ENCODE measurements around the gene AUP1.

Gene AUP1

DNA sequence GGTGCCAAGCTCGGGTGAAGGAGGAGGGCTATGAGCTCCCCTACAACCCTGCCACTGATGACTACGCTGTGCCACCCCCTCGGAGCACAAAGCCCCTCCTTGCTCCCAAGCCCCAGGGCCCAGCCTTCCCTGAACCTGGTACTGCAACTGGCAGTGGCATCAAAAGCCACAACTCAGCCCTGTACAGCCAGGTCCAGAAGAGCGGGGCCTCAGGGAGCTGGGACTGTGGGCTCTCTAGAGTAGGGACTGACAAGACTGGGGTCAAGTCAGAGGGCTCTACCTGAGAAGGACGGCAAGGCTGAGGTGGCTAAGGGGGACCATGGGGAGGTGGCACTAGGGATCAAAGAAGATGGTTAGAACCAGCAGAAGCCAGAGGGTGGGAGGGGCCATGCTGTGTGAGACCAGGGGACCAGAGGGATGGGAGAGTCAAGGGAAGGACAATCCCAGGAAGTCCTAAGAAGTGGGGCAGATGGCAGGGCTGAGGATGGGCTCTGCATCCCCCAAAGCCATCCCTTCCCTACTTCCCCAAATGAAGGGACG, 27.4 kb upstream of the AUP1 start:
- no peak for DNase-seq

DNA sequence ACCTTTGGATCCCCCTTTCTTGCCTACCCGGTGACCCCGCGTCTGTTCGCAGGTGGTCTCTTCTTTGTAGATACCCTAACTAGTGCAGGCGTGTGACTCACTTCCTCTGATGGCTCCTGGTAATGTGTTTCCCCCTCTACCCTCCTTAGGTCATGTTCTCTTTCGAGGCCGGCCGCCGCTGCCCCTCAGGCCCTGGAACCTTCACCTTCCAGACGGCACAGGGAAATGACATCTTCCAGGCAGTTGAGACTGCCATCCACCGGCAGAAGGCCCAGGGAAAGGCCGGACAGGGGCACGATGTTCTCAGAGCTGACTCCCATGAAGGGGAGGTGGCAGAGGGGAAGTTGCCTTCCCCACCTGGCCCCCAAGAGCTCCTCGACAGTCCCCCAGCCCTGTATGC, 26.7 kb upstream of the AUP1 start:
- DNase-seq: no peak

DNA sequence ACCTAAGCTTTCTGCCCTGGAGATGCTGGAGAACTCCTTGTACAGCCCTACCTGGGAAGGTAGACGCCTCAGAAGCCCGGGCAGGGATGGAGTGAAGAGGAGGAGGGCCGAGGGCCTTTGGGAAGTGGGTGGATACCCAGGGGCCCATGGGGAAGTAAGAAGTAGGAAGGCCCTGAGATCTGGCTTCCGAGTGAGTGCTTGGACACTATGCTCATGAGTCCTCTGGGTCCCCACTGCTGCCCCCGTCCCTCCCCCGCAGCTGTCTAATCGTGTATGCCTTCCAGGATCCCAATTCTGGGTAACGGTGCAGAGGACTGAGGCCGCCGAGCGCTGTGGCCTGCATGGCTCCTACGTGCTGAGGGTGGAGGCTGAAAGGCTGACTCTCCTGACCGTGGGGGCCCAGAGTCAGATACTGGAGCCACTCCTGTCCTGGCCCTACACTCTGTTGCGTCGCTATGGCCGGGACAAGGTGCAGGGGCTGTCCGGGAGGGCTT, 26.2 kb upstream of the AUP1 start:
- no peak for DNase-seq

DNA sequence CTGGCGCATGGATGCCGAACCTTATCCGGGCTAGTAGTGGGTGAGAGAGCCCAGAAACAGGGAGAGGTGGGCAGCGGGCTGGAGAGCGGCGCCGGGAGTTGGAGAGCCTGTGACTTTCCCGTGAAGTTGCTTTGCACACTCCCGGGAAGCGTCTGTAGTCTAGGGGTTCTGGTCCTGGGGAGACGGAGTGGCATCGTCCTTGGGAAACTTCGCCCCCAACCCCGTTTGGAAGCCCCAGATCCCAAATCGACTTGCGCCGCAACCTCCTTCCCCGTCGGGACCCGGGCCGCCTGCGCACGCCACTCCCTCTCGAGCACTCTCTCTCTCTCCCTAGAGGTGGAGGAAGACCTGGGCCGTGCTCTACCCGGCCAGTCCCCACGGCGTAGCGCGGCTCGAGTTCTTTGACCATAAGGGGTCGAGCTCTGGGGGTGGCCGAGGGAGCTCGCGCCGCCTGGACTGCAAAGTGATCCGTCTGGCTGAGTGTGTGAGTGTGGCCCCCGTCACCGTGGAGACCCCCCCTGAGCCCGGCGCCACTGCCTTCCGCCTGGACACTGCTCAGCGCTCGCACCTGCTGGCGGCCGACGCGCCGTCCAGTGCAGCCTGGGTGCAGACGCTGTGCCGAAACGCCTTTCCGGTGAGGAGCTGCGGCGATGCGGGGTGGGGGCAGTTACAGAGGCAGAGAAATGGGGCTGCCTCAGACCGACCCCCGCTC, 25.5 kb upstream of the AUP1 start:
- no peak for DNase-seq

DNA sequence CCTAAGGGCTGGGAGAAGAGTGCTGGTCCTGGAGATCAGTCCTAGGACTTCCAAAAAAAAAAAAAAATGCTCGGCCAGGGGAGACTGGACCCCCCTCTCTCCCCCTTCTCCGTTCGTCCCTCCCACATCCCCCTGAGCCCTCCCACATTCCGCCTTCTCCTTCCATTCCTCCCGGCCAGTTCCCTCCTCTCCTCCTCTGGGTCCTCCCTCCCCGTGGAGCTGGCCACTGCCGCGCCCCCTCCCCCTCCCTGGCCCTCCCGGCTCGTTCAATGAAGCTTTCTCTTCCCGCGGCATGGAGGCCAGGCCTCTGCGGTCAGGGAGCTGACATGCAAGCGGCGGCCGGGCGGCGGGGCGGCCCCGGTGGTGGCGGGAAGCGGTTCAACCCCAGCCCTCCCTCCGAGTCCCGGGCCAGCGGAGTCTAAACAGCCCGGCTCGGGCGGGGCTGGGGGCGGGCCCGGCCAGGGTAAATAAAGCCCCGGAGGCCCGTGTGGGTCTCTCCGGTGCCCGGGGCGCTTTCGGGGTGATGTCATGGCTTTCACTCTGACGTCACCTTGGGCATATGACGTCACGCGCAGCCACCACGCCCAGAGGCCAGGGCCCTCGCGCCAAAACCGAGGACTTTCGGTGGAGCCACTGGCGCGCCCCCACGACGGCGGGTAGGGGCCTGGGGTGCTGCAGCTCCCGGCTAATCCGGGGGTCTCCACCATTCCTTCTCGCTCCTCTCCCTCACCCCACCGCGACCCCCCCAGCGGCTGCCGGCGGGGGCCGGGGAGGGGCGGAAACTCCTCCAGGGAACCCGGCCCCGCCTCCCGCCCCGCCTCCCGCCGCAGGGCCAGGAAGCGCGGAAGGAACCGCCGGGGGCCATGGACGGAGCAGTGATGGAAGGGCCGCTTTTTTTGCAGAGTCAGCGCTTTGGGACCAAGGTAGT, 24.6 kb upstream of the AUP1 start, which contains the start of the genes DOK1 and LOXL3:
Gene DOK1, plus strand, starts transcription at position 829 of the 928 bp plus-strand sequence. Its CDS starts 35 bp downstream, at position 864.
Gene LOXL3, minus strand, starts transcription at position 51 of the 928 bp plus-strand sequence. CDS start 1,308 bp downstream, outside the sequence.
- DNase-seq: no peak

GRCh38 chr2:74552914-74553811, 23.7 kb upstream of the AUP1 start:
- no peak for DNase-seq

- DNase-seq: no peak
These were observed 22.7 kb upstream of the AUP1 start for GRCh38 chr2:74551942-74552913.

GRCh38 chr2:74551530-74551929, 22.0 kb upstream of the AUP1 start:
- no peak for DNase-seq

DNA sequence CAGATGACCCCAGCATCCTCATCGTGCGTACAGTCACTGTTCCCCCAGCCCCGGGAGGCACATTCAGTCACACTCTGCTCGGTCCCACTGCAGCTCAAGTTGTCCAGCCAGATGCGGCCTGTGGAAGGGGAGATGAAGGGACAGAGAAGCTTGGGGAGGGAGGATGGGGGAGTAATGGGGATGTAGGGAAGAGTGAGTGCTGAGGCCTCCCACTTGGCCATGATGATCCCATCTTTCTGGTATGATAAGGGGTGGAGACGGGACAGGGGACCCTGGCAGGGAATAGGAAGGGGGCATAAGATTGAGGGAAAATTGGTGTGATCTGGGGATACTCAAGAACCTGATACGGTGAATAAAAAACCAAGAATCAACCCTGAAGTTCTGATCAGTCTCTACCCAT, 20.7 kb upstream of the AUP1 start:
- DNase-seq: no peak

DNA sequence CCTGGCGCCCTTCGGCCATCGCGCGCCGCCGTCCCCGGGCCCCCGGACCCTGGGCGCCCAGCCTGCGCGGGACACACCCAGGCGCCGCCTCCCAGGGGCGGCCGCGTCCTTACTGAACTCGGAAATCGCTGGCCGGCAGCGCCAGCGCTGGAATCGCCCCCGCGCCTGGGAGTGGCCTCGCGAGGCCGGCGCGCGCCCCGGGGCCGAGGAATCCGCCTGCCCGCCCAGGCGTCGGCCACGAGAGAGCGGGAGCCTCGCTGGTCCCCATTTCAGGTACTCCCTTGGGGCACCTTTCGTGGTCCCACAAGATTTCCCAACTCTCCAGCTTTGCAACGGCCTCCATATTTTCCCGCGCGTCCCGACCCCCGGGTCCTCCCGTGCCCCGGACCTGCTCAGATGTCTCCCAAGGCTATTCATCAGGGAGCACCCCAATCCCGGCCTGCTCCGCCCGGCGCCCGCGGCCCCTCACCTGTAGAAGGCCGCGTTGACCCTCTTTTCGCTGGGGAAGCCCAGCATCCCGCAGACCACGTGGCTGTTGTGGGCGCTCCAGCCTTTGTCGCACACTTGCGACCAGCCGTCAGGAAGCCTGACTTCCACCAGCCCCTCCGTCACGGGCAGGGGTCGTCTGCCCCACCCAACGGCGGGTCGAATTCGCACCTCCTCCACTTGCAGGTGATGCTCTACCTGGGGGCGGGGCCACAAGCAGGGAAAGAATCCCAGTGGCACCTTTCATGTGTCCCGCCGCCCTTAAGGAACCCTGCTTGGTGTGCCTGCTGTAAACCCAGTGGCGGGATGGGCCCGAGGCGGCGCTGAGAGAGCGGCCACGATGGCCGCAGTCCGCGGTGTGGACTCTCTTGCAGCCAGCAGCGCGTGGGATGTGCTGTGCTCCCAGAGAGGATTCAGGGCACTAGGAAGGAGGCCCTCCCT, 19.7 kb upstream of the AUP1 start:
- DNase-seq: no peak

GRCh38 chr2:74548285-74548899, 18.9 kb upstream of the AUP1 start:
- DNase-seq: no peak

DNA sequence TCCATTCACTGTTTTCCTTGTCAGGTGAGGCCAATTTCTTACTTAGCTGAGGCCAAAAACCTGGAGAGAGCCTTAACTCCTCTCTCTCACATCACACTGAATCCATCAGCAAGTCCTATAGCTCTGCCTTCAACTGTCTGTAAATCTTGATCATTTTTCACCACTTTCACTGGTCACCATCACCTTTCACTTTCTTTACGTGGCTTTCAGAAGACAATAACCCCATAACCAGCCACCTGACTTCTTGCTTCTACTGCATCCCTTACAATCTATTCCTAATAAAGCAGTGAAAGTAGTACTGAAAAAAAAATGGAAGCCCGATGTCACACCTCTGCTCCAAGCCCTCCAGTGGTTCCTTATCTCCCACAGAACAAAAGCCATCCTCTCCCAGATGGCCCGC, 16.5 kb upstream of the AUP1 start:
- no peak for DNase-seq

- DNase-seq: no peak
These were observed 15.1 kb upstream of the AUP1 start for GRCh38 chr2:74544634-74545033.

DNA sequence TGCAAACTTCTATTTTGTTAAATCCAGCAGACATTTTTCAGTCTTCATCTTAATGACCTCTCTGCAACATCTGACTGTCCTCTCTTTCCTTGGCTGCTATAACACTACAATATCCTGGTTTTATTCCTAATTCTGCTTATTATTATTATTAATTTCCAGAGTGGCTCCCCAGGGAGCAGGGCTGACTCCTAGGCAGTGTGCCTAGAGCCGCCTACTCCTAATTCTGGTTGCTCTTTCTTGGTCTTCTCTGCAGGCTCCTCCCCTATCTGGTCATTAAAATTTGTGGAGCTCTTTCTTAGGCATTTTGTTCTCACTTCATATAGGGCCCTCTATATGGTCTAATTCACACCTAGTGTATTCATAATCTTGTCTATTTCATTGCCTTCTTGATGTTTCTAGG, 13.5 kb upstream of the AUP1 start:
- DNase-seq: no peak

GRCh38 chr2:74540291-74540690, 10.8 kb upstream of the AUP1 start:
- no peak for DNase-seq

GRCh38 chr2:74538881-74539339, 9.4 kb upstream of the AUP1 start:
- DNase-seq: no peak

- no peak for DNase-seq
These were observed 7.6 kb upstream of the AUP1 start for GRCh38 chr2:74537140-74537539.

DNA sequence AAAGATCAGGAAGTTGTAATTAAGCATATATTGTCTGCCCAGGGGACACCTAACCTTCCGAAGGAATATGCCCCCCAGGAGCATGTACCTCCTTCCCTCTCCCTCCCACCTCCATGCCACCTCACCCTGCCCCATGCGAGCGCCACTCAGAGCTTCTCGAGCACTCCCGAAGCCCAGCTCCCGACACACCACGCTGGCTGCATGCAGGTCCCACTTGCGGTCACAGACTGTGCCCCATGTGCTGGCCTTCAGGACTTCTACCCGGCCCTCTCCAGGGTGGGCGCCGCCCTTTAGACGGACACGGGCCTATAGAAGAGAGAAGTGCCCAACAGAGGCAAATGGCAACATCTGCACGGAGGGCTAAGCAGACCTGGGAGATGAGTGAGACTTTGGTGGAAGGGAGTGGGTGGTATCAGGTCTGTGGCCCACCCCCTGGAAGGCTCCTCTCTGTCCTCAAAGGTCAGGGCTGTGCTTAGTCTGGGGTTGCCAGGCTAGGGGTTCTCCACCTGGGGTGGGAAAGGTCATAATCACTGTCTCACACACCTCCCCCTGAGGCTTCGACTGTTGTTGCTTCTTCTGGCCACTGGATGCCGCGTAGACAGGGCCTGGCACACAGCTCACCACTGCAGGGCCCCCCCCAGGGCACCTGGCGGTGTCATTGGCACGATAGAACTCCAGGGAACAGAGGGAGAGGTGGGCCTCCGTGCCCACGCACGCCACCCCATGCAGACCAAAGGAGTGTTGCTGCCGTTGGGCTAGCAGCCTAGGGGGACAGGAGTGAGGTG, 6.9 kb upstream of the AUP1 start:
- DNase-seq: no peak

All from NCI-H1436 treated with DMSO at 0.1 percent for 48 hours (cell line).